Lower leg skin (tissue), 4 donors: ENCODE data around the gene DENND1A. TPM values are rescaled to one million over a fixed set of nuclear protein-coding genes. Genes with fewer than 3 reads are reported as not detected.
A peak's percentile ranks its signal among the peaks of the same experiment; 100 is the strongest.

Experiments used
- DNase-seq, 2 donors: peaks; one replicate each; pipeline ENCODE4 v3.0.0-alpha.2; 2019; ENCODE audit warnings: low spot score in 2 of 2
- H3K4me3 ChIP-seq: fragments of 200-600 bp; sonication (generic); 2 replicates; pipeline ENCODE4 v1.5.1; 2017; ENCODE audit warnings: mild to moderate bottlenecking, low read depth; ENCODE audit not compliant: poor library complexity, severe bottlenecking
- CTCF ChIP-seq, 3 donors: fragments of 450-650 bp; IDR thresholded peaks; one replicate each; pipeline ENCODE4 v1.5.1; 2016; ENCODE audit warnings: antibody characterized with exemption in 3 of 3, mild to moderate bottlenecking in 3 of 3, moderate library complexity in 2 of 3
- POLR2A ChIP-seq, 2 donors: fragments of 450-650 bp; IDR thresholded peaks; one replicate each; pipeline ENCODE4 v1.6.1; 2016 to 2017; ENCODE audit warnings: antibody characterized with exemption in 2 of 2, mild to moderate bottlenecking in 1 of 2, moderate library complexity in 1 of 2
- WGBS, 2 donors: methylation state at CpG; one replicate each; pipeline ENCODE4 v1.1.5; 2018; 5-methylcytosine and 5-hydroxymethylcytosine counted together
- intact Hi-C: fragments of 100-400 bp; cut with DNase I; formaldehyde crosslinking; loops from one replicate; pipeline ENCODE4 v1.15.0; 2023; ENCODE audit warnings: low total_unique reads
- total RNA-seq, 4 donors: library from RNA; depleted of rRNA; stranded (reverse); fragments of >200 nt; gene quantifications; one replicate each; pipeline ENCODE4 v1.1.0, GENCODE V29; 2016

DENND1A gene
- total RNA-seq, 4 donors from 2014 or later: 6.5 to 16.3 (median 12.3) TPM

- TF ChIP-seq POLR2A (IDR thresholded peaks at IDR 0.05) (no peak), CTCF (IDR thresholded peaks at IDR 0.05) (no peak)
- intact Hi-C loops: no loop called here
- no peak overlapping the region for H3K4me3 ChIP-seq
- WGBS, 2 donors: 92 to 94% methylated on average over 10 of the region's 10 CpGs
- DNase-seq: no peak
These were observed 378.2 kb downstream of the DENND1A start for GRCh38 chr9:123551734-123552133.

GRCh38 chr9:123550797-123551196 is 379.1 kb downstream of the DENND1A start:
- no peak for DNase-seq
- intact Hi-C loops: no loop called here
- 75 to 85% methylated on average over 5 of the region's 5 CpGs for whole genome bisulfite sequencing, 2 donors
- H3K4me3 ChIP-seq: no peak overlapping the region
- TF ChIP-seq CTCF (IDR thresholded peaks at IDR 0.05): no peak
- no peak for TF ChIP-seq POLR2A (IDR thresholded peaks at IDR 0.05)

GRCh38 chr9:123550012-123550411 is 379.9 kb downstream of the DENND1A start:
- H3K4me3 ChIP-seq: no peak overlapping the region
- DNase-seq: no peak
- 72 to 80% methylated on average over 3 of the region's 3 CpGs for WGBS, 2 donors
- TF ChIP-seq CTCF (IDR thresholded peaks at IDR 0.05) (no peak), POLR2A (IDR thresholded peaks at IDR 0.05) (no peak)
- intact Hi-C loops: no loop called here

GRCh38 chr9:123548741-123549545 is 381.0 kb downstream of the DENND1A start:
- H3K4me3 ChIP-seq: no peak overlapping the region
- no peak for DNase-seq
- 78 to 84% methylated on average over 9 of the region's 9 CpGs for WGBS, 2 donors
- intact Hi-C loops: no loop called here
- no peak for TF ChIP-seq CTCF (IDR thresholded peaks at IDR 0.05)
- TF ChIP-seq POLR2A (IDR thresholded peaks at IDR 0.05): no peak

GRCh38 chr9:123544007-123544827 is 385.7 kb downstream of the DENND1A start:
- TF ChIP-seq CTCF (IDR thresholded peaks at IDR 0.05) (peak in 1 of 3 donors; percentile 45), POLR2A (IDR thresholded peaks at IDR 0.05) (no peak)
- DNase-seq: no peak
- H3K4me3 ChIP-seq: no peak overlapping the region
- WGBS, 2 donors: 60 to 61% methylated on average over 3 of the region's 3 CpGs
- intact Hi-C loops: no loop called here
